Measurements from ENCODE around the gene VPS13A.
A peak's percentile ranks its signal among the peaks of the same experiment; 100 is the strongest.

Gene VPS13A

DNA sequence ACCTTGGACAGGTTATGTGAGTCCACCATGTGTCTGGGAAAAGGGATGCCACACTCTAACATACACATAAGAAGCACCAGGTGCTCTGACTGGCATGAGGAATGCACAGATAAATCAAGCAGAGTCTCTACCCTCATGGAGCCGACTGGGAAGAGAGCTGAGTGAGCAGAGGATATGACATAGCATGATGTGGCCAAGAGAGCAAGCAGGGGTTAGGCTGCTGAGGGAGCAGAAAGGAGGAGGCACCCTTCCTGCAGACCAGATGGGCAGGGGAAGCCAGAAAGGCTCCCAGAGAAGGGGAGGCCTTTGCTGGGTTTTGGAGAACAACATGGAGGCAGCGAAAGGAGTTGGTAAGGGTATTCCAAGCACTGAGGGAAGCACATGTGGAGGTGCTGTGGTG, 247.7 kb downstream of the VPS13A start:
- no peak overlapping the region for H3K4me3 ChIP-seq (ENCODE audit: low read length in 2 of 2)
- H3K9ac ChIP-seq (ENCODE audit: low read depth, low read length, poor library complexity): no peak overlapping the region
- peaks cover 0 to 3% of the 10 kb centered on the region in 2 donors for H3K4me1 ChIP-seq (ENCODE audit: control insufficient read depth in 2 of 2, insufficient read depth in 1 of 2, low read depth in 1 of 2, low read length in 2 of 2)
- no peaks in the 10 kb centered on the region for H3K27me3 ChIP-seq (ENCODE audit: control insufficient read depth in 3 of 3, insufficient read depth in 3 of 3, low read depth in 1 of 3, low read length in 3 of 3)
- no peak overlapping the region for H2AK5ac ChIP-seq (ENCODE audit: low read depth, low read length)
- no peak overlapping the region for H4K8ac ChIP-seq (ENCODE audit: low read depth, low read length)
- no peaks in the 10 kb centered on the region for H3K9me3 ChIP-seq (replicated peaks in 1 of 2; ENCODE audit: control insufficient read depth in 2 of 2, insufficient read depth in 1 of 2, low read depth in 1 of 2, low read length in 2 of 2)
- no peak overlapping the region for H2BK15ac ChIP-seq (ENCODE audit: low read length)
- H3K14ac ChIP-seq (ENCODE audit: low read length): no peak overlapping the region
- H3K79me1 ChIP-seq (ENCODE audit: low read depth, low read length): no peaks in the 10 kb centered on the region
- no peak overlapping the region for H2BK5ac ChIP-seq (ENCODE audit: low read length)
- no peak for DNase-seq (ENCODE audit: low spot score)
- H4K91ac ChIP-seq (ENCODE audit: low read depth, low read length, poor library complexity): no peak overlapping the region
- H3K18ac ChIP-seq (ENCODE audit: low read length): peak overlapping the region; percentile 20
- H3K4me2 ChIP-seq (ENCODE audit: insufficient read depth, low read length, poor library complexity, severe bottlenecking): no peak overlapping the region
- WGBS, 2 donors (ENCODE audit: extremely low coverage in 2 of 2, insufficient read length in 2 of 2, insufficient replicate concordance in 1 of 2): no CpG with 5 or more reads among the region's 2 CpGs
- no peaks in the 10 kb centered on the region for H3K36me3 ChIP-seq (replicated peaks in 1 of 2; ENCODE audit: control insufficient read depth in 2 of 2, insufficient read depth in 2 of 2, low read length in 2 of 2)
- H3K4ac ChIP-seq (ENCODE audit: low read length): no peak overlapping the region
- H3K27ac ChIP-seq (replicated peaks; ENCODE audit: low read length): no peak overlapping the region
- no peak overlapping the region for H3K23ac ChIP-seq (ENCODE audit: low read depth, low read length, poor library complexity)
- no peak overlapping the region for H2AFZ ChIP-seq (ENCODE audit: low read length)
- H2BK120ac ChIP-seq (ENCODE audit: low read depth, low read length): no peak overlapping the region
- no peak overlapping the region for H2BK12ac ChIP-seq (ENCODE audit: low read length)

DNA sequence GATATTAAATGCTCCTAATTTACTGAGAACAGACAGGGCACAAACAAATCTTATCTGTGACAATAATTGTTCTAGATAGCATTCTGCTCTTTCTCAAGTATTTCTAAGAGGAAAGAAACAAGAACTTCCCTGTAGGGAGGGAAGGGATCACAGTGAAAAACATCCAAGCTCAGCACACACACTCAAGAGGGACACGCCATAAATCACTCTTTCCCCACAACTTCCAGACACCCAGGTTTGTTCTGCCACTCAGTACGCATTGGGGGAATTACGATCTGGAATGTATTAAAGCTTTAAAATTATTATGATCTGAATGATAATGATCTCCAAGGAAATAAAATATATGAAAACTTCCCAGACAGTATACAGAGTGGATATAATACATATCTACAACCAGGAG, 249.4 kb downstream of the VPS13A start:
- H3K4me3 ChIP-seq (ENCODE audit: low read length in 2 of 2): no peak overlapping the region
- H4K8ac ChIP-seq (ENCODE audit: low read depth, low read length): no peak overlapping the region
- no peaks in the 10 kb centered on the region for H3K79me1 ChIP-seq (ENCODE audit: low read depth, low read length)
- DNase-seq (ENCODE audit: low spot score): no peak
- WGBS, 2 donors (ENCODE audit: extremely low coverage in 2 of 2, insufficient read length in 2 of 2, insufficient replicate concordance in 1 of 2): no CpG with 5 or more reads among the region's 3 CpGs
- no peak overlapping the region for H4K91ac ChIP-seq (ENCODE audit: low read depth, low read length, poor library complexity)
- H3K27ac ChIP-seq (replicated peaks; ENCODE audit: low read length): no peak overlapping the region
- H2BK12ac ChIP-seq (ENCODE audit: low read length): no peak overlapping the region
- H3K4me1 ChIP-seq (ENCODE audit: control insufficient read depth in 2 of 2, insufficient read depth in 1 of 2, low read depth in 1 of 2, low read length in 2 of 2): peaks cover 0 to 3% of the 10 kb centered on the region in 2 donors
- H3K4me2 ChIP-seq (ENCODE audit: insufficient read depth, low read length, poor library complexity, severe bottlenecking): no peak overlapping the region
- no peaks in the 10 kb centered on the region for H3K9me3 ChIP-seq (replicated peaks in 1 of 2; ENCODE audit: control insufficient read depth in 2 of 2, insufficient read depth in 1 of 2, low read depth in 1 of 2, low read length in 2 of 2)
- H3K14ac ChIP-seq (ENCODE audit: low read length): no peak overlapping the region
- no peak overlapping the region for H2BK15ac ChIP-seq (ENCODE audit: low read length)
- H3K18ac ChIP-seq (ENCODE audit: low read length): no peak overlapping the region
- H3K4ac ChIP-seq (ENCODE audit: low read length): no peak overlapping the region
- H3K36me3 ChIP-seq (replicated peaks in 1 of 2; ENCODE audit: control insufficient read depth in 2 of 2, insufficient read depth in 2 of 2, low read length in 2 of 2): no peaks in the 10 kb centered on the region
- H2BK5ac ChIP-seq (ENCODE audit: low read length): no peak overlapping the region
- no peak overlapping the region for H2AK5ac ChIP-seq (ENCODE audit: low read depth, low read length)
- no peak overlapping the region for H2AFZ ChIP-seq (ENCODE audit: low read length)
- H3K23ac ChIP-seq (ENCODE audit: low read depth, low read length, poor library complexity): no peak overlapping the region
- H3K27me3 ChIP-seq (ENCODE audit: control insufficient read depth in 3 of 3, insufficient read depth in 3 of 3, low read depth in 1 of 3, low read length in 3 of 3): no peaks in the 10 kb centered on the region
- no peak overlapping the region for H3K9ac ChIP-seq (ENCODE audit: low read depth, low read length, poor library complexity)
- H2BK120ac ChIP-seq (ENCODE audit: low read depth, low read length): no peak overlapping the region

DNA sequence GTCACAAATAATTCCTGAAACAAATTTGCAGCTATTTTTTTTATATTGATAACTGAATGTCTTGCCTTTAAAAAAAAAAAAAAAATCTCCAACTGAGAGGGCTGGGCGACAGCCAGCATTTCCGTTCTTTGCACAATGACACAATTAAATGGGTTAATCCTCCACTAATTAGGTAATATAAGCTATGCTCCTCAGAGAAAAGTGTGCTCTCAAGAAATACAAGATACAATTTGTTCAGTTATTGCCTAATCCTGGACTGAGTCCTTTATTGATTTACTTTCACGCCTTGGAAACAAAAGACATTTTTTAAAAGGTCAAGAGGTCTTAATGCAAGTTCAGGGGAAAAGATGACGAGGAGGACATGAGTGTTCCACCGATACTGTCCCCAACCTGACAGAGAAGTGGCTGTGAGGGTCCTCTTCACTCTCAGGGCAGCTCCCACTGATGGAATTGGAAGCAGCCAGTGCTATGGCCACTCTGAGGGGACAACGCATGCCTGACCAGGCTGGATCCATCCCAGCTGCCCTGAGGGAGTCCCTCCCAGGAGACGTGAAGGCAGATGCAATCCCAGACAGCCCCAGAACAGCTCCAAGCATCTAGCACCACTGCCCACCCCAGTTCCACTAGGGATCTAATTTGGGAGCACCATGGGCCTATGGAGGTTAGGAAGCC, 250.1 kb downstream of the VPS13A start:
- Histone ChIP-seq H3K9me3 (replicated peaks in 1 of 2; ENCODE audit: control insufficient read depth in 2 of 2, insufficient read depth in 1 of 2, low read depth in 1 of 2, low read length in 2 of 2) (no peaks in the 10 kb centered on the region), H2AK5ac (ENCODE audit: low read depth, low read length) (no peak overlapping the region), H3K14ac (ENCODE audit: low read length) (no peak overlapping the region), H3K4me2 (ENCODE audit: insufficient read depth, low read length, poor library complexity, severe bottlenecking) (no peak overlapping the region), H3K23ac (ENCODE audit: low read depth, low read length, poor library complexity) (no peak overlapping the region), H2AFZ (ENCODE audit: low read length) (no peak overlapping the region), H4K91ac (ENCODE audit: low read depth, low read length, poor library complexity) (no peak overlapping the region), H3K4me3 (ENCODE audit: low read length in 2 of 2) (no peak overlapping the region), H2BK15ac (ENCODE audit: low read length) (no peak overlapping the region), H3K18ac (ENCODE audit: low read length) (peak overlapping the region; percentile 31), H4K8ac (ENCODE audit: low read depth, low read length) (no peak overlapping the region), H2BK5ac (ENCODE audit: low read length) (no peak overlapping the region), H3K79me1 (ENCODE audit: low read depth, low read length) (no peaks in the 10 kb centered on the region), H3K27me3 (ENCODE audit: control insufficient read depth in 3 of 3, insufficient read depth in 3 of 3, low read depth in 1 of 3, low read length in 3 of 3) (no peaks in the 10 kb centered on the region), H2BK120ac (ENCODE audit: low read depth, low read length) (no peak overlapping the region), H3K27ac (replicated peaks; ENCODE audit: low read length) (peak overlapping the region; percentile 2), H3K9ac (ENCODE audit: low read depth, low read length, poor library complexity) (no peak overlapping the region), H2BK12ac (ENCODE audit: low read length) (no peak overlapping the region), H3K4me1 (ENCODE audit: control insufficient read depth in 2 of 2, insufficient read depth in 1 of 2, low read depth in 1 of 2, low read length in 2 of 2) (peaks cover 0 to 3% of the 10 kb centered on the region in 2 donors), H3K36me3 (replicated peaks in 1 of 2; ENCODE audit: control insufficient read depth in 2 of 2, insufficient read depth in 2 of 2, low read length in 2 of 2) (no peaks in the 10 kb centered on the region), H3K4ac (ENCODE audit: low read length) (no peak overlapping the region)
- no peak for DNase-seq (ENCODE audit: low spot score)
- no CpG with 5 or more reads among the region's 7 CpGs for WGBS, 2 donors (ENCODE audit: extremely low coverage in 2 of 2, insufficient read length in 2 of 2, insufficient replicate concordance in 1 of 2)

DNA sequence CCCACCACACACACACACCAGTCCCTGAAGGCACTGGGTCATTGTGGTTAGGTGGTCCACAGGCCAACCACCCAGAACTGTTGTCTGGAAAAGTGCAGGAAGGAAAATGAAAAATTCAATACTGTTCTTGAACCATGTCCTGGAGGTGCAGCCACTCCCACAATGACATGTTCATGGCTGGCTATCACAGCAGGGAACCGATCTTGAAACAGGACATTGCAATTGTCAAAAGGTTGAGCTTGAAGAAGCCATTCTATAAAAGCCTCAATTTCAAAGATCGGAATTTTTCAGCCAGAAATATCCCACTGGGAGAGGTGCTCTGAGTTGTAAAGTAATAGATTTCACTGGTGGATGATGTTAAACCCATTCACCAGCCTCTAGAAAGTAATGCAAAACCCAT, 252.6 kb downstream of the VPS13A start:
- Histone ChIP-seq H3K79me1 (ENCODE audit: low read depth, low read length) (no peaks in the 10 kb centered on the region), H3K4me1 (ENCODE audit: control insufficient read depth in 2 of 2, insufficient read depth in 1 of 2, low read depth in 1 of 2, low read length in 2 of 2) (peaks cover 0 to 3% of the 10 kb centered on the region in 2 donors), H4K8ac (ENCODE audit: low read depth, low read length) (no peak overlapping the region), H3K27ac (replicated peaks; ENCODE audit: low read length) (no peak overlapping the region), H3K23ac (ENCODE audit: low read depth, low read length, poor library complexity) (no peak overlapping the region), H3K9me3 (replicated peaks in 1 of 2; ENCODE audit: control insufficient read depth in 2 of 2, insufficient read depth in 1 of 2, low read depth in 1 of 2, low read length in 2 of 2) (no peaks in the 10 kb centered on the region), H3K27me3 (ENCODE audit: control insufficient read depth in 3 of 3, insufficient read depth in 3 of 3, low read depth in 1 of 3, low read length in 3 of 3) (no peaks in the 10 kb centered on the region), H2BK5ac (ENCODE audit: low read length) (no peak overlapping the region), H3K9ac (ENCODE audit: low read depth, low read length, poor library complexity) (no peak overlapping the region), H2BK15ac (ENCODE audit: low read length) (no peak overlapping the region), H3K4me3 (ENCODE audit: low read length in 2 of 2) (no peak overlapping the region), H2AFZ (ENCODE audit: low read length) (no peak overlapping the region), H2BK120ac (ENCODE audit: low read depth, low read length) (no peak overlapping the region), H3K18ac (ENCODE audit: low read length) (no peak overlapping the region), H2BK12ac (ENCODE audit: low read length) (no peak overlapping the region), H4K91ac (ENCODE audit: low read depth, low read length, poor library complexity) (no peak overlapping the region), H3K14ac (ENCODE audit: low read length) (no peak overlapping the region), H3K36me3 (replicated peaks in 1 of 2; ENCODE audit: control insufficient read depth in 2 of 2, insufficient read depth in 2 of 2, low read length in 2 of 2) (no peaks in the 10 kb centered on the region), H3K4me2 (ENCODE audit: insufficient read depth, low read length, poor library complexity, severe bottlenecking) (no peak overlapping the region), H3K4ac (ENCODE audit: low read length) (no peak overlapping the region), H2AK5ac (ENCODE audit: low read depth, low read length) (no peak overlapping the region)
- no CpG with 5 or more reads among the region's 2 CpGs for WGBS, 2 donors (ENCODE audit: extremely low coverage in 2 of 2, insufficient read length in 2 of 2, insufficient replicate concordance in 1 of 2)
- no peak for DNase-seq (ENCODE audit: low spot score)
